NB4 (cell line): ENCODE measurements around the gene SLC7A4.
"Not testable (repeated sequence)": the region's sequence is repeated elsewhere in the genome, so short reads cannot be mapped to it uniquely, and the experiment has no call there.

Experiments used
- DNase-seq: peaks from one replicate; pipeline ENCODE4 v3.0.0; 2010; ENCODE audit warnings: low read depth
- H3K4me3 ChIP-seq: one replicate; pipeline ENCODE4 v1.5.1; 2011; ENCODE audit warnings: mild to moderate bottlenecking, low read depth, low read length, moderate library complexity
- CTCF ChIP-seq: IDR thresholded peaks from one replicate; pipeline ENCODE4 v1.5.1; 2012; ENCODE audit warnings: low read depth, low read length
- MAX ChIP-seq: IDR thresholded peaks from 2 replicates; pipeline ENCODE4 v1.6.1; 2011; ENCODE audit warnings: low read depth, low read length
- MYC ChIP-seq: IDR thresholded peaks from 2 replicates; pipeline ENCODE4 v1.6.1; 2011; ENCODE audit warnings: low read depth, low read length
- POLR2A ChIP-seq: IDR thresholded peaks from 2 replicates; pipeline ENCODE4 v1.6.1; 2011; ENCODE audit warnings: mild to moderate bottlenecking; ENCODE audit not compliant: insufficient read length; ENCODE audit errors: extremely low read depth

Gene SLC7A4

GRCh38 chr22:21042978-21043859 lies 10.9 kb upstream of the SLC7A4 start:
- no peak for TF ChIP-seq MYC
- DNase-seq, result peak; percentile 50
- H3K4me3 ChIP-seq, result no peak overlapping the region

DNA sequence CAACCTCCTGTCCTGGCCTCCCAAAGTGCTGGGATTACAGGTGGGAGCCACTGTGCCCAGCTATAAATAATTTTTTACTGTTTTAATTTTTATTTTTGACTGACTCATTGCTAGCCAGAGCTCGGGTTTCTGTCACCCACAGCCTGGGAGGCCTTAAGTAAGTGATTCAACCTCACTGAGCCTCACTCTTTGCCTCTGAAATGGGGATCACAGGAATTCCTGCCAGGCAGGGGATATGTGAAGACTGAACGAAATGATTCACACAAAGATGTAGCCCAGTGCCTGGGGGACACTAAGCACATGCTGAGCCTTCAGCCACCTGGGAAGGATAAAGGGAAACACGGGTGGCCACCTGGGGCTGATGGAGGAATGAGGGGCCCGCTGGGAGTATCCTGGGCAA lies 9.6 kb upstream of the SLC7A4 start:
- DNase-seq, result no peak
- TF ChIP-seq POLR2A (no peak), MAX (no peak), CTCF (no peak), MYC (no peak)

GRCh38 chr22:21039158-21039557 lies 6.8 kb upstream of the SLC7A4 start:
- not testable (repeated sequence) for H3K4me3 ChIP-seq, DNase-seq

More for the DNA sequence above, 9.6 kb upstream of the SLC7A4 start:
- H3K4me3 ChIP-seq, result no peak overlapping the region

DNA sequence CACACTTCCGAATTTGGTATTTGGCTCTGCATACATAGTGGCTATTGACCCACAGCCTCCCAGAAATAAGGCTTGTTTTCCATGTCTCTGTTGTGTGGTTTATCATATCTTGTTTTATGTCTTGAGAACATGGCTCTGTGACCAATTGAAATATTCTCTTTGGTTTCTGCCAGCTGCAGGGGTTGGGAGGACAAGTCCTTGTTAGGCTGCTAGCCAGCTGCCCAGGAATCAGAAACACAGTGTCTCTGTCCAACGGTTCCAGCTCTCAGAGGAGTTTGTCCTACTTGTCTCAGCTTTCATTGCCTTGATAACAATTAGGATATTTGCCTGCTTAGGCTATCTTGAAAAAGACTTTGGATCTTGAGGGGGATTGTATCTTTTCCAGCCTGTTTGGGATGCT lies 6.0 kb upstream of the SLC7A4 start:
- TF ChIP-seq MYC (no peak), MAX (no peak), CTCF (no peak), POLR2A (no peak)
- no peak for DNase-seq
- no peak overlapping the region for H3K4me3 ChIP-seq

DNA sequence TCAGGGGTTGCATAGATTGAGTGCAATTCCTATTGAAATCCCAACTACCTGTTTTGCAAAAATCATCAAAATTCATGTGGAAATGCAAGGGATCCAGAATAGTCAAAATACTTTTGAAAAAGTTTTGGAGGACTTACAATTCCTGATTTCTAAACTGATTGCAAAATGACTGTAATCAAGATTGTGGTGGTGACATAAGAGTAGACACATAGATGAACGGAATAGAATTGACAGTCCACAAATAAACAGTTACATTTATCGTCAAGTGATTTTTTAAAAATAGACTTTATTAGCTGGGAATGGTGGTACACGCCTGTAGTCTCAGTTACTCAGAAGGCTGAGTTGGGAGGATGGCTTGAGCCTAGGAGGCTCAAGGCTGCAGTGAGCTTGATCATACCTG lies 2.6 kb upstream of the SLC7A4 start:
- no peak for DNase-seq
- H3K4me3 ChIP-seq, result no peak overlapping the region
- TF ChIP-seq POLR2A (no peak), MAX (no peak), MYC (no peak), CTCF (no peak)

GRCh38 chr22:21033895-21034294 lies 1.5 kb upstream of the SLC7A4 start:
- DNase-seq, result no peak
- H3K4me3 ChIP-seq, result no peak overlapping the region
- TF ChIP-seq CTCF, result no peak
- TF ChIP-seq MAX, result no peak
- no peak for TF ChIP-seq POLR2A
- TF ChIP-seq MYC, result no peak
